Left ventricle myocardium superior (tissue), 1 donor: ENCODE results near the gene STARD10. TPM values are rescaled to one million over a fixed set of nuclear protein-coding genes. Genes with fewer than 3 reads are reported as not detected.

ENCODE experiments used
- ATAC-seq: fragments of 200-7000 bp; cut with Tn5 transposase; one replicate; pipeline ENCODE4 v1.9.1; 2020; ENCODE audit warnings: mild to moderate bottlenecking, moderate library complexity
- DNase-seq: peaks from one replicate; pipeline ENCODE4 v3.0.0-alpha.2; 2020
- intact Hi-C: fragments of 100-400 bp; cut with micrococcal nuclease; formaldehyde crosslinking; loops from one replicate; pipeline ENCODE4 v1.11.0; 2022
- long read RNA-seq: library from polyadenylated mRNA; unstranded; transcript quantifications from one replicate; pipeline ENCODE4 v2.0.0, GENCODE V29; 2021
- total RNA-seq: library from RNA; stranded (reverse); fragmentation: NEBNext Ultra II Directional; extraction: Animal tissue kit (Norgen Biotek cat#: 25700); gene quantifications from one replicate; pipeline ENCODE4 v1.2.1, GENCODE V29; 2021
- donor health status: DM: no; HTN: yes; CAD: no; lungs with severe emphysema.

Gene STARD10
- 102 TPM for total RNA-seq
- long read RNA-seq, transcript STARD10-217 (3 exons, 506 nt), result minor isoform, 38 of 253 reads
- long read RNA-seq, transcript STARD10-220 (7 exons, 1,085 nt), result minor isoform, 13 of 253 reads
- long read RNA-seq, transcript STARD10-210 (7 exons, 1,100 nt), result major isoform, 147 of 253 reads
- long read RNA-seq, partial matches to known transcripts, result 11 of 253 reads
- long read RNA-seq, other reads (novel, unspliced or antisense), result 42 of 253 reads

- DNase-seq, result peak; percentile 99
- intact Hi-C loops, result loop anchor here (5.0 kb wide), 1 partner anchor 66 kb away; no protein-coding TSS in a partner anchor
- ATAC-seq, result peak; percentile 93
Measured at GRCh38 chr11:72793425-72794367, at the start of gene STARD10. Gene STARD10 (minus strand): TSS chr11:72794047. CDS start chr11:72781181, 12,866 bp downstream.

GRCh38 chr11:72842653-72843330 is 48.9 kb upstream of the STARD10 start:
- ATAC-seq (peak; percentile 57), DNase-seq (no peak)
- intact Hi-C loops, result no loop called here

- intact Hi-C loops, result no loop called here
- DNase-seq (no peak), ATAC-seq (no peak)
Measured at GRCh38 chr11:72842126-72842525, 48.3 kb upstream of the STARD10 start.

- DNase-seq, result no peak
- no peak for ATAC-seq
- intact Hi-C loops, result no loop called here
Measured at GRCh38 chr11:72841397-72841796, 47.5 kb upstream of the STARD10 start.

GRCh38 chr11:72840780-72841179 is 46.9 kb upstream of the STARD10 start:
- no peak for DNase-seq
- intact Hi-C loops, result no loop called here
- ATAC-seq, result no peak

GRCh38 chr11:72838691-72839305 is 45.0 kb upstream of the STARD10 start:
- no peak for DNase-seq
- intact Hi-C loops, result loop anchor here (10.0 kb wide), 1 partner anchor 306 kb away; the partner anchor contains the start of gene FCHSD2
- no peak for ATAC-seq

- intact Hi-C loops, result loop anchor here (10.0 kb wide), 1 partner anchor 309 kb away; the partner anchor contains the start of gene FCHSD2
- ATAC-seq (peak; percentile 41), DNase-seq (peak; percentile 87)
Measured at GRCh38 chr11:72836111-72836510, 42.3 kb upstream of the STARD10 start.

GRCh38 chr11:72834905-72835304 is 41.1 kb upstream of the STARD10 start:
- DNase-seq (no peak), ATAC-seq (peak; percentile 36)
- intact Hi-C loops, result loop anchor here (5.0 to 10.0 kb wide), 2 partner anchors 310 to 342 kb away; partner anchors contain the start of gene FCHSD2

GRCh38 chr11:72833811-72834493 is 40.1 kb upstream of the STARD10 start:
- no peak for DNase-seq

GRCh38 chr11:72833083-72833733 is 39.4 kb upstream of the STARD10 start:
- DNase-seq (no peak), ATAC-seq (no peak)
- intact Hi-C loops, result loop anchor here (5.0 to 10.0 kb wide), 2 partner anchors 312 to 344 kb away; partner anchors contain the start of gene FCHSD2

More at GRCh38 chr11:72833811-72834493, 40.1 kb upstream of the STARD10 start:
- intact Hi-C loops, result loop anchor here (5.0 to 10.0 kb wide), 2 partner anchors 311 to 343 kb away; partner anchors contain the start of gene FCHSD2
- peak; percentile 56 for ATAC-seq

GRCh38 chr11:72832301-72833082 is 38.6 kb upstream of the STARD10 start:
- intact Hi-C loops, result loop anchor here (5.0 to 10.0 kb wide), 2 partner anchors 312 to 345 kb away; partner anchors contain the start of gene FCHSD2
- ATAC-seq (peak; percentile 10), DNase-seq (no peak)

- peak; percentile 75 for ATAC-seq
- intact Hi-C loops, result loop anchor here (5.0 to 10.0 kb wide), 2 partner anchors 313 to 346 kb away; partner anchors contain the start of gene FCHSD2
Measured at GRCh38 chr11:72831521-72832300, 37.9 kb upstream of the STARD10 start.

GRCh38 chr11:72829884-72830533 is 36.2 kb upstream of the STARD10 start:
- no peak for DNase-seq
- intact Hi-C loops, result loop anchor here (5.0 to 10.0 kb wide), 2 partner anchors 315 to 347 kb away; partner anchors contain the start of gene FCHSD2
- no peak for ATAC-seq

More at GRCh38 chr11:72831521-72832300, 37.9 kb upstream of the STARD10 start:
- DNase-seq, result peak; percentile 90

- intact Hi-C loops, result no loop called here
- DNase-seq (no peak), ATAC-seq (no peak)
Measured at GRCh38 chr11:72829178-72829577, 35.3 kb upstream of the STARD10 start.

- DNase-seq, result no peak
- intact Hi-C loops, result no loop called here
- ATAC-seq, result no peak
Measured at GRCh38 chr11:72828692-72829101, 34.9 kb upstream of the STARD10 start.
